GM04504 (cell line): ENCODE measurements around the gene TMEM41B.
"Not testable (repeated sequence)": the region's sequence is repeated elsewhere in the genome, so short reads cannot be mapped to it uniquely, and the experiment has no call there.

Experiments
- DNase-seq: peaks from one replicate; pipeline ENCODE4 v3.0.0-alpha.2; 2012; ENCODE audit warnings: low read depth

TMEM41B gene

DNA sequence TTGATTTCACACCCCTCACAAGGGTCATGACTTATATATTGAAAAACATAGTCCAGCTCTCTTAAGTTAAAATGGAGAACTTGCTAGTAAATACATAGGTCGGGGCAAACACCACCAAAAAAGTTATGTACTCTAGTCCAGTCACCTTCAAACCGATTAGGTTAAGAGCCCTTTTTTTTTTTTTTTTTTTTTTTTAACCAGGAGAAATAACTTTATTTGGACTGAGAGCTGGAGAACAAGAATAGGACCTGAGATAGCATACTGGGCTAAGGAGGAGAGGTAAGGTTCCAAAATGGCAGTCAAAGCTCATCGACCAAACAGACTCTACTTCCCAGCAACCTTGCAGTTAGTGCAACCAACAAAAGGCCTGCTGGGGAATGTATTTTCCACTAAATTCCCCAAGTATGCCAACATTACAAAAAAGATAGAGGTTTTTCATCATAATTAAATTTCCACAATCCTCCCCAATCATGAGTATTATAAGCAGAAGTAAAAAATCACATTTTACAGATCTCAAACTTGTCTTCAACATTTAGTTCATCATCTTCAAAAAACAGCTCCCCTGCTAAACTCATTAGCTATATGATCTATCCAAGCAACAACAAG lies 3.8 kb downstream of the TMEM41B start:
- no peak for DNase-seq

DNA sequence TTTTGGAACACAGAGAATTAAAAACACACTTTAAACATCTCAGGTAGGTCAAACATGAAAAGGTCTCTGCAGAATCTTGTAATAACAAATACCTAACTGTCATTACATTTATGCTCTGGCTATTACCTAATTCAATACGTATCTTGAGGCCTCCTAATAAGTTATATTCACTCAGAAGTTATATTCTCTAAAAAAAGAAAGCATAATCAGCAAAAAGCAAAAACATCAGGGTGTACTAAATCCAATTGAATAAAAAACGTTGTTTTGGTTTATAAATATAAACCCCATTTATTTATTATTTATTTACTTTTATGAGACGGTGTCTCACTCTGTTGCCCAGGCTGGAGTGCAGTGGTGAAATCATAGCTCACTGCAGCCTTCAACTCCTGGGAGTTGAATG lies 10.2 kb downstream of the TMEM41B start:
- no peak for DNase-seq

DNA sequence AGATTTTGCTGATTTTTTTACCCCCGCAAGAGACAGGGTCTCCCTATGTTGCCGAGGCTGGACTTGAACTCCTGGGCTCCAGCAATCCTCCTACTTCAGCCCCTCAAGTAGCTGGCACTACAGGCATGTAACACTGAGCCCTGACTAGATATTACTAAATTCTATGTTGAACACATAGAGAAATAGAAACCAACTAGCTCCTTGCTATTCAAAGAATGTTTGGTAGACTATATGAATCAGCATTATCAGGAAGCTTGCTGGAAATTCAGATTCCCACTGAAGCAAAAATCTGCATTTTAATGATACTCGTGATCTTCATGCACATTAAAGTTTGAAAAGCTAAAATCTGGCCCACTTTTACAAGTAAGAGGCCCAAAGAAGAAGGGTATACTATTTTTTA lies 11.9 kb downstream of the TMEM41B start:
- no peak for DNase-seq

DNA sequence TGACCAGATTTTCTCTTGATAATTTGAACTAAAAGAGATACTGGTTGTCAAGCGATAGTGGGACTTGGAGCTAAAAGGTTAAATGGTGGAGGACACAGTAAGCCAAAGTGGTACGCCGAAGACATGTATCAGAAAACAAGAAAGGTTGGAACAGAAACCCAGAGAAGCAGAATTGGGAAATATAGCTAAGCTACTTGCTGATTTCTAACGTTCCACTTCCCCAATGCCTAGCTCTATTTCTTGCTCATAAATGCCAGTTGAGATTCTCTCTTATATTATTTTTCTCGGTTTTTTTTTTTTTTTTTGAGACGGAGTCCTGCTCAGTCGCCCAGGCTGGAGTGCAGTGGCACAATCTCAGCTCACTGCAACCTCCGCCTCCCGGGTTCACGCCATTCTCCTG lies 12.7 kb downstream of the TMEM41B start:
- DNase-seq, result no peak

DNA sequence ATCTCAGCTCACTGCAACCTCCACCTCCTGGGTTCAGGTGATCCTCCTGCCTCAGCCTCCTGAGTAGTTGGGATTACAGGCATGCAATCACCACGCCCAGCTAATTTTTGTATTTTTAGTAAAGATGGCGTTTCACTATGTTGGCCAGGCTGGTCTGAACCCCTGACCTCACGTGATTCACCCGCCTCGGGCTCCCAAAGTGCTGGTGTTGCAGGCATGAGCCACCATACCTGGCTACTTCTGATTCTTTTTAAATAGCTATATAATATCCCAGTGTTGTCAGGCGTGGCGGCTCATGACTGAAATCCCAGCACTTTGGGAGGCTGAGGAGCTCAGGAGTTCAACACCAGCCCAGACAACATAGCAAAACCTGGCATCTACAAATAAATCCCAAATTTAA lies 20.7 kb downstream of the TMEM41B start:
- no peak for DNase-seq

DNA sequence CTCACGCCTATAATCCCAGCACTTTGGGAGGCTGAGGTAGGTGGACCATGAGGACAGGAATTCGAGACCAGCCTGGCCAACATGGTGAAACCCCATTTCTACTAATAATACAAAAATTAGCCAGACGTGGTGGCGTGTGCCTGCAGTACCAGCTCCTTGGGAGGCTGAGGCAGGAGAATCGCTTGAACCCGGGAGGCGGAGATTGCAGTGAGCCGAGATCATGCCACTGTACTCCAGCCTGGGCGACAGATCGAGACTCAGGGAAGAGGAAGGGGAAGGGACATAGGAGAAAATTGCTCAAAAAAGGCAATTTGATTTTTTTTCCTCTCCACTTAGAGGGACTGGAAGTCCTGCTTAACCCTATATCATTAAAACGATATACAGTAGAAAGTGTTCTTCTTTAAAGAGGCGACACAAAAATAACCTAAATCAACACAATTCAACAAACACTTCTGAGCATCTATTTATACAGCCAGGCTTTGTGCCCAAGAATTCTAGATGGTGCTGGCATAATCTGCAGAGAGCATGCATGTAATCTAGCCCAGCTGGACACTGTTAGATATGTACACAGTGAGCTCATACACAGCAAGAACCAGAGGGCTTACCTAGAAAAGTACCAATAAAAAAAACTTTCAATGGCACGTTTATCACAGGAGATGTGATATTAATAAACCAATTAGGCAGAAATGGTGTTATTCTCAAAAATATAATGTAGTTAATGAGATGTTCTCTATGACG lies 28.4 kb downstream of the TMEM41B start:
- DNase-seq, result no peak

DNA sequence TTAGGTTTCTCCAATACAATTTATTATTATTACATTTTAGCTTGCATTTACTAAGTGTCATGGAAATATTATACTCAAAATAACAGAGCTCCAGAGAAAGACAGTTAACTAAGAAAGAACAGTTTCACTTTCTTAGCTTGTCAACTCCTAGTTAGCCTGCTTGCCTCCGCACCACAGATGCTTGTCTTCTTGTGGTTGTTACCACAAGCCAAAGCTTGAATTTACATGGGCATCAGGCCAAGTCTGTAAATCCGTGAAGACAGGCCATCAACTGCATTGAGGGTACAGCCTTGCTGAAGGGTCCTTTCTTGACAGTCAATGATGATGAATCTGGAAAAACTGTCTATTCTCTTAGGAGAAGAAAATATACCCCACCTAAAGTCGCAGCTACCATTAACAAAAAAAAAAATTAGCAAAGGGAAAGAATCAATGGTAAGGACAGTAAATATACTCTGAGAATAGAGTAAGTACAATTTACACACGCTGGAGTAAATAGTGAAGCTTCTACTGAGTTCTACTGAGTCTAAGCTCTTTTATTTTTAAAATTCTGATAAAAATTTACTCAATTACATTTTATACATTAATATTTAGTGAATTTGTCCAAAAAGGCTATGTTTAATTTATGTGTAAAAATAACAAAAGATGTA lies 33.6 kb downstream of the TMEM41B start:
- no peak for DNase-seq

DNA sequence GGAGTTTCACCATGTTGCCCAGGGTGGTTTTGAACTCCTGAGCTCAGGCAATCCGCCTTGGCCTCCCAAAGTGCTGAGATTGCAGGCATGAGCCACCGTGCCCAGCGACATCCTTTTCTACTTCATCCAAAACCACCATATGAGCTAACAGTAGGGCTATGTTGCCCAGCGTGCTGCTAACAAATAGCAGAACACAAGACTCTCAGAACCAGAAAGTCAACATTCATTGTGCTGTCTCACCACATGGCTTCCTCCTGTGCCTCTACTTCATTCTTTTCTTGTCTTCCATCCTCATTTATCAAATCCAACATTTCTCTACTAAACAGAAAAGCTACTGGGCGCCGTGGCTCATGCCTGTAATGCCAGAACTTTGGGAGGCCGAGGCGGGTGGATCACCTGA lies 37.2 kb downstream of the TMEM41B start:
- DNase-seq, result no peak

DNA sequence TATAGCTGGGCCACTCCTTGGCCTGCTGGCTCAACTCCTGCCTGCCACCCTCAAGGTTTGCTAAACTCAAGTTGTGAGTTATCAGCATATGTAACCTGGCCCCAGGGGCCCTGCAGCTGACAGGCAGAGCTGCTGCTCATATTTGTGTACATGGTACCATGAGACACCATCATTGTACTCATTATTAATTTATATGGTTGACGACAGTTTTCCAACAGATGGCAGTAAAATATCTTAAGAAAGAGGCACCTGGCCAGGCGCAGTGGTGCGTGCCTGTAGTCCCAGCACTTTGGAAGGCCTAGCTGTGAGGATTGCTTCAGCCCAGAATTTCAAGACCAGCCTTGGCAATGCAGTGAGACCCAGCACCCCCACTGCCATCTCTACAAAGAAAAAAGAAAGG lies 37.8 kb downstream of the TMEM41B start:
- DNase-seq, result no peak

DNA sequence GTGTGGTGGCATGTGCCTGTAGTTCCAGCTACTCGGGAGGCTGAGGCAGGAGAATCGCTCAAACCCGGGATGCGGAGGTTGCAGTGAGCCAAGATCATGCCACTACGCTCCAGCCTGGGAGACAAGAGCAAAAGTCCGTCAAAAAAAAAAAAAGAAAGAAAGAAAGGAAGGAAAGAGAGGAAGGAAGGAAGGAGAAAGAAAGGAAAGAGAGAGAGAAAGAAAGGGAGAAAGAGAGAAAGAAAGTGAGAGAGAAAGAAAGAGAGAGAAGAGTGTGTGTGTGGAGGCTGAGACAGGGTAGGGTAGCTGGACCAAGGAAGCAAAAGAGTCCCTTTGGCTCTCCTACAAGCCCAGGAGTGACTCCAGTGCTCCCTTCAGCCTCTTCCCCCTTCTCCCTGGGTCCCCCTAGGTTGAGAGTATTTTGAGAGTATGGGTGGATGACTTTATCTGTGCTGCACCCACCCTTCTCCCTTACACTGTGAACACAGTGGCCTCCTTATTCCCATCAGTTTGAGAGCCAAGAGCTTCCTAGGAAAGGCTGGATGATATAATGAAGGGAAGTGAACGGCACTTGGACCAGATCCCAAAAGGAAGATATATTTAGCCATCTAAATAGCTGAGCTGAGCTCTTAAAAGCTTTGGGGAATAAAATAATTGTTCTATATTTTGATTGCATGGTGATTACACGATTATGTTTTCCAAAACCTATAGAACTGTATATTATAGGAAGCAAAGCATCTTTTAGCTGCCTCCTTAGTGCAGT lies 39.7 kb downstream of the TMEM41B start:
- DNase-seq, result no peak

DNA sequence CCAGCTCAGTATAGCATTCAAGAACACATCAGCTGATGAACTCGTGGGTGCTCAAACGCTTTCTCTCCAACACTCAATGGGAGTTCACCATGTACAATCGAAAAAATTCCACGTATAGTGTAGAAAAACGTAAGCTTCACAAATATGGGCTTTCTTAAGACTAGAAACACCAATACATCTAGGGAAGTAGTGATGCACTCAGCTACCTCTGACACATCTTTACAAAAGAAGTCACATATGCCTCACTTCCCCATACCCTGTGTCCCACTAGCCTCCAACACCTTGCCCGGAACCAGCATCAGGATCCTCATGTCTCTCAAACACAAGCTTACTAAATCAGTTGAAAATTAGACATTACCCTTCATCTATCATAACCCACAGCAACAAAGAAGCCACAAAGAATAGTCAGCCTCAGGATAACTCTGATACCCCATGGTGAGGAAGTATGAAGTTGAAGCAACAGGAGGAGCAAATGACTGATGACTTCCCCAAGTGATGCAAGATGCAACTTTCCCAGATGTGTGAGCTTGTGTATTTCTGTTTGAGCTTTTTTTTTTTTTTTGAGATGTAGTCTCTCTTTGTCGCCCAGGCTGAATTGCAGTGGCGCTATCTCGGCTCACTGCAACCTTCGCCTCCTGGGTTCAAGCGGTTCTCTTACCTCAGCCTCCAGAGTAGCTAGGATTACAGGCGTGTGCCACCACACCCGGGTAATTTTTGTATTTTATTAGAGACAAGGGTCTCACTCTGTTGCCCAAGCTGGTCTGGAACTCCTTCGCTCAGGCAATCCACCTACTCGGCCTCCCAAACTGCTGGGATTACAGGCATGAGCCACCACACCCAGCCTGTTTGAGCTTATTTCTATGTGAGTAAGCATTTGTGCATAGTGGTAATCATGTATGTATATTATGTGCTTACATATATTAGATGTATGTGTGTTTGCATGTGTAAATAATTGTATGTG lies 40.7 kb downstream of the TMEM41B start:
- DNase-seq, result peak; percentile 78

DNA sequence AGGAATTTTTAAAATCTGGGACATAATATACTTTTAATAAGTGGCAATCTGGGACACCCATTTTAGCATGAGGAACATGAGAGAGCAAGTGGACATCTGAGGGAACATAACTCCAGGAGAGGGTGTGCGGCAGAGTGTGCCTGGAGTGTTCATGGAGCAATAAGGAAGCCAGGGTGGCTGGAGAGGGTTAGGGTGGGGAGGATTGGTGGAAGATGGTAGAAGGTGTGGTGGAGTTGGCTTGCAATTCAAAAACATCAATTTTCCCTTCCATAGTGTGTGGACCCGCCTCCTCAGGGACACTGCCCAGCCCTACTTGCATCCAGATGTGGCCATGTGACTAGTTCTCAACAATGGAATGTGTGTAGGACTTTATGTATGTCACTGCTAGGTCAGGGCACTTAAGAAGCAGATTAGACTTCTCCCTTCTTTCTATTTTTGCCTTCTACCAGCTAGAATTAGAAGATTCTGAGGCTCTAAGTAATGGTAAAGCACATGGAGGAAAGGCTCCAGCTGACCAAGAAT lies 44.8 kb downstream of the TMEM41B start:
- no peak for DNase-seq

DNA sequence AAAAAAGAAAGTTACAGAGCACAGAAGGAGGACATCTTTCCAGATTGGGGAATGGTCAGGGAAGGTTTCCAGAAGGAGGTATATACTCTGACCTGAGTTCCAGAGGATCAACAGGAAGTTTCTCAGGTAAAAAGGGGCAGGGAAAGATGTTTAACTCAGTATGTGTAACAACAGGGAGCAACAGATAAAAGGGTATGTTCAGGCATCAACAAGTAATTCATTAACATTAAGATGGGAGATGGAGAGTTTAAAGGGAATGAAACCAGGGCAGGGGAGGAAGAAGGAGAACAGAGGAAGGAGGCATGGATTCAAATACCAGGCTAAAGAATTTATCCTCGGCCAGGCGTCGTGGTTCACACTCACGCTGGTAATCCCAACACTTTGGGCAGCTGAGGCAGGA lies 46.7 kb downstream of the TMEM41B start:
- no peak for DNase-seq

DNA sequence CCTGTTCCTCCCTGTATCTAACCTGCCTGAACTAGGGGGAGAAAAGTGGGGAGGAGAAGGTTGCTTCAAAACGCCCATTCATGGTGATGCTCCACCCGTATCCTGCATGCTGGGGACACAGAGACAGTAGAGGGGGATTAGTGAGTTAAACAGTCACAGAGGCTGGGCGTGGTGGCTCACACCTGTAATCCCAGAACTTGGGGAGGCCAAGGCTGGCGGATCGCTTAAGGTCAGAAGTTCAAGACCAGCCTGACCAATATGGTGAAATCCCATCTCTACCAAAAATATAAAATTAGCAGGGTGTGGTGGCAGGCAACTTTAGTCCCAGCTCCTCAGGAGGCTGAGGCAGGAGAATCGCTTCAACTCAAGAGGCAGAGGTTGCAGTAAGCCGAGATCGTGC lies 47.5 kb downstream of the TMEM41B start:
- no peak for DNase-seq

DNA sequence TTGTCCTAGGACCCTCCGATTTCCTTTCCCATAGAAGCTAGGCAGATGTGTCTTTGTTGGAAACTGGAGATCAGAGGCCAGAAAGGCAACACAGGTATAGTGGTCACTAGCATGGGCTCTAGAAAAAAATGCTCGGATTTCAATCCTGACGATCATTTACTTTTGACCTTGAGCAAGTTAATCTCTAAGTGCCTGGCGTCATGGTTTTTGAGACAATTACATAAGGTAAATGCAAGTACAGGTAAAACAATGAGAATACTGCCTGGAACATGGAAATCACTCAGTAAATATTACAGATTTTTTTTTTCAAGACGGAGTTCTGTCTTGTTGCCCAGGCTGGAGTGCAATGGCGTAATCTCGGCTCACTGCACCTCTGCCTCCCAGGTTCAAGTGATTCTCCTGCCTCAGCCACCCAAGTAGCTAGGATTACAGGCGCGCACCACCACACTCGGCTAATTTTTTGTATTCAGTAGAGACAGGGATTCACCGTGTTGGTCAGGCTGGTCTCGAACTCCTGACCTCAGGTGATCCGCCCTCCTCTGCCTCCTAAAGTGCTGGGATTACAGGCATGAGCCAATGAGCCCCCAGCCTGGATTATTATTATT lies 48.2 kb downstream of the TMEM41B start:
- DNase-seq, result no peak

DNA sequence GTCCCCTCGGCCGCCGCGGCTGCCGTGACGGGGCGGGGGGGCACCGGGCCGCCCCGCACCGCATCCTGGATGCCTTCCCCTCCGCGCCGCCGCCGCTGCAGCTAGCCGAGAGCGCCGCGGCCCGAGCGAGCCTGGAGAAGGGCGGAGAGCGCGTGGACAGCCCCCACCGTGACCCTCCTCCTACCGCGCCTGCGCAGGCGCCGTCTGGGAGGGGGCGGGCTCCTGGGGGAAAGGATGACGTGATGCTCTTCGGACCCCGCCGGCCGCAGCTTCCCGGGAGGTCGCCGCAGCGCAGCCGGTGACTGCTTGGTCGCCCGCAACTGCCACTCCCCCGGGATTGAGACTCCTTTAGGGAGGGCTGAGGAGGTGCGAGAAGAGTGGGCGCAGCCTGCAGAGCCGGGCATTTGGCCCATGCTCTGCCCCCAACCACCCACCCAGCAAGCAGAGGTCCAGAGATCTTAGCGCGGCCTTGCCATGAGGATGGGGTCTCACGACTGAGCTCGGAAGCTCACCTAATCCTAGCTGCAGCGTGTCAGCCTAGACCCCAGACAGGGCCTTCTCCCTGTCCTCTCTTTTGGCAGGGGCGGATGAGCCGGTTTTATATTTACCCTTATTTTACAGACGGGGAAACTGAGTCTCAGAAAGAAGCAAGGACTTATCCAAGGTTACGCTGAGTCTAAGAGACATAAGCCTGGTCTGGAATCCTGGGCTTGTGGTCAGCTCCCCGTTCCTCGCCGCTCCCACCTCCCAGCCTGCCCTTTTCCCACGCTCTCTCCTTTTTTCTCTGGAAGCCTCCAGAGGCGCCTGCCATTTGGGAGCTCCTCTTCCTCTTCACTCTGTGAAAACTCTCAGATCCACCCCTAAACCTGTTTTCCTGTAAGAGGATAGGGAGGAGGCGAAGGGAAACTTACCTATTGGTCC lies 48.9 kb downstream of the TMEM41B start, which contains the start of gene DENND5A:
TSS of gene DENND5A (minus strand) at position 140 of the 921 bp plus-strand sequence. CDS start 281 bp downstream, outside the sequence.
- DNase-seq, result peak; percentile 67

DNA sequence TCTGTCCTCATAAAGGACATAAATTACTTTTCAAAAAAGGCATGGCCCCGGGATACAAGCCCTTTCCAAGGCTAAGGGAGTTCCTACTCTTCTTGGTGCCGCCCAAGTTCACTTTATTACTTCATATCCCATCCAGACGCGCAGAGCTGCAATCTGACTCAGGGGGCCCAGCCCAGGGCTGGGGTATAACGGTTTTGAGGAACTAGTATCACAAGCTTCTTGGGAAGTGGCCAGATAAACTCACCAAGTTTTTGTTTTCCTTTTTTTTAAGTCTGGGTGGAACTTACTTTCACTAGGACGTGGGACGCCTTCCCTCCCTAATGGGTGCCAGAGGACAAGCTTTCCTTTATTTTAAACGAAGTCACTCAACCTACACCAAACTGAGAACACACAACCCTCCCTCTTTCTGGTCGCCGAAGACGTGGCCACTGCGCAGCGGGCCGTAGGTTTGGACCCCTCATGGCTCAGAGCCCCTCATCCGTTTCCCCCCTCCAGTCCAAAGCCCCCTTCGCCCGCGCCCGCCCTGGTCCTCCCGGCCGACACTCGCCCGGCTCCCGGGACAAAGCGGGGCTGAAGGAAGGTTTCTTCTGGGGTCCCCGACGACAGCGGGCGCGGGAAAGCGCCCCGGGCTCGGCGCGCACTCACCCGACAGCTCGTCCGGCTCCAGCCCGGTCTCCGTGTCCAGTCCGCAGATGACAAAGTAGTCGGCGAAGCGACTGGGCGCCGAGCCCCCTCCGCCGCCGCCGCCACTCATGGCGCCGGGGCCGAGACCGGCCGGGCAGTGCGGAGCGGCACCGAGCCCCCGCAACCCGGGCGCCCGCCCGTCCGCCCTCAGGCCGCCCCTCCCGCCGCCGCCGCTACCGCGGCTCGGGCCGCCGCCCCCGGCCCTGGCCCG lies 49.8 kb downstream of the TMEM41B start:
- peak; percentile 50 for DNase-seq

DNA sequence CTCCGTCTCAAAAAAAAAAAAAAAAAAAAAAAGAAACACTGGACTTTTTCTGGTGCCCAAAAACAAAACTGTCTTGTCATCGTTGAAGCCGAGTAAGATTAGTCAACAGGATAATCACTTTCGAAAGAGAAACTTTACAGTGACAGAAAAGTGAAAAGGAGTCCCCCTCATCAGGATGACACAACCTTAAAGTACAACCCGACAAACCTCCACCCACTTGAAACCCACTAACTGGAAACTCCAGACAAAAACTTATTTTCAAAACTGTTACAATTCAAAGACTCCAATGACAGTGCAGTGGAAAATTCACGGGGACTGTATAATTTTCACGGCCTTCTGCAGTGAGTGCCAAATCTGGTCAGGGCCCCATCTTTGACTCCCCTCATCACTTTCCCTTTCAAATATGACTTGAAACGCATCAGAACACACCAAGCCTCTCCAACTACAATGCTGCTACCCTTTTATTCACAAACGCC lies 50.5 kb downstream of the TMEM41B start:
- DNase-seq, result peak; percentile 29

DNA sequence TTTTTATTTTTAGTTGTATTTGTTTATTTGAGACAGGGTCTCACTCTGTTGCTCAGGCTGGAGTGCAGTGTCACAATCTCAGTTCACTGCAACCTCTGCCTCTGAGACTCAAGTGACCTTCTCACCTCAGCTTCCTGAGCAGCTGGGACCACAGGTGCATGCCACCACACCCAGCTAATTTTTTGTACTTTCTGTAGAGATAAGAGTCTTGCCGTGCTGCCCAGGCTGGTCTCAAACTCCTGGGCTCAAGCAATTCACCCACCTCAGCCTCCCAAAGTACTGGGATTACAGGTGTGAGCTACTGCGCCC lies 53.6 kb downstream of the TMEM41B start:
- not testable (repeated sequence) for DNase-seq
